Upper lobe of right lung (tissue), 1 donor: ENCODE data around the gene GSN. TPM values are rescaled to one million over a fixed set of nuclear protein-coding genes. Genes with fewer than 3 reads are reported as not detected.
A peak's percentile ranks its signal among the peaks of the same experiment; 100 is the strongest.

Experiments
- ATAC-seq: fragments of 200-7000 bp; cut with Tn5 transposase; one replicate; pipeline ENCODE4 v1.9.1; 2020; ENCODE audit warnings: mild to moderate bottlenecking, moderate library complexity
- DNase-seq: peaks from one replicate; pipeline ENCODE4 v3.0.0-alpha.2; 2020
- H3K27ac ChIP-seq: fragments of 200-600 bp; one replicate; pipeline ENCODE4 v1.8.0; 2022
- H3K27me3 ChIP-seq: fragments of 200-600 bp; one replicate; pipeline ENCODE4 v1.8.0; 2022; ENCODE audit warnings: mild to moderate bottlenecking
- H3K36me3 ChIP-seq: fragments of 200-600 bp; one replicate; pipeline ENCODE4 v1.8.0; 2022
- H3K4me1 ChIP-seq: fragments of 200-600 bp; one replicate; pipeline ENCODE4 v1.8.0; 2022
- H3K4me3 ChIP-seq: fragments of 200-600 bp; one replicate; pipeline ENCODE4 v1.8.0; 2022; ENCODE audit warnings: mild to moderate bottlenecking
- H3K9me3 ChIP-seq: fragments of 200-600 bp; one replicate; pipeline ENCODE4 v1.8.0; 2022
- intact Hi-C: fragments of 100-400 bp; cut with DNase I; formaldehyde crosslinking; loops from one replicate; pipeline ENCODE4 v1.11.0; 2022
- total RNA-seq: library from RNA; stranded (reverse); fragmentation: NEBNext Ultra II Directional; extraction: Animal tissue kit (Norgen Biotek cat#: 25700); gene quantifications from one replicate; pipeline ENCODE4 v1.2.1, GENCODE V29; 2021
- TF ChIP-seq, protein P1 (sequence below): fragments of 200-600 bp; IDR thresholded peaks from one replicate; pipeline ENCODE4 v1.8.0; 2022; ENCODE audit warnings: antibody characterized with exemption
- donor health status: DM: no; HTN: yes; CAD: no; lungs with severe emphysema.

Gene GSN
- total RNA-seq, 1 donor from 2014 or later: 464 TPM

DNA sequence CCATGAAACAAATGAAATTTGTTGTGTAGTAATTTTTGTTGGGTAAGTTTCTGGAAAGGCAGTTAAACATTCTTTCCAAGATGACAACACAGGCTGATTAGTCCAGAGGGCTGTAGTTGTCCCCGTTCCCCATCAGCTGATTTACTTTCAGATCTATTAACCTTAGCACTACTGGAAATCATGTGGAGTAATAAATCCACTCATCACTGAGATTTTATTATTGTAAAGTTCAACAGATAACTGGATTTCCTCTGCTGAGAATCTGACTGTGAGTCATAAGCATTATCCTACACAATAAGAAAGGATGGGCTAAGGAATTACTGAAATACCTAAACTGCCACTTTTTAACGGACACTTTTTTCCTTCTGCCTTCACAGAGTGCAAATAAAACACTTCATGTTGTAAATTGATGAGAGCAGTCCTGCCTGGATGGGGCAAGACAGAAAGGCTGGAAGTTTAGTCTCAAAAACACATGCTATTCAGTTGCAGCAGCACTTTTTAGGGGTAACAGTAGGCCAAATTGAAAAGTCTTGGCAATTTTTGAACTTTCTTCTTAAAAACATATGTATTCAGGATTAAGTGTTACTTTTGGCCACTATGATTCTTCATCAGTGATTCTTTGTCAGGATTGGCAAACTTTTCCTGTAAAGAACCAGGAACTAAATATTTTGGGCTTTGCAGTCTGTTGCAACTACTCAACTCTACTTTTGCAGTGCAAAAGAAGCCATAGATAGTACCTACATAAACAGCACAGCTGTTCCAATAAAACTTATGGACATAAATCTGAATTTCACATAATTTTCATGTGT is 95.1 kb downstream of the GSN start:
- intact Hi-C loops: no loop called here
- DNase-seq: no peak
- no peaks in the 10 kb centered on the region for H3K9me3 ChIP-seq
- peaks cover 99% of the 10 kb centered on the region for H3K4me1 ChIP-seq
- no peaks in the 10 kb centered on the region for H3K27me3 ChIP-seq
- TF ChIP-seq, protein P1, sequence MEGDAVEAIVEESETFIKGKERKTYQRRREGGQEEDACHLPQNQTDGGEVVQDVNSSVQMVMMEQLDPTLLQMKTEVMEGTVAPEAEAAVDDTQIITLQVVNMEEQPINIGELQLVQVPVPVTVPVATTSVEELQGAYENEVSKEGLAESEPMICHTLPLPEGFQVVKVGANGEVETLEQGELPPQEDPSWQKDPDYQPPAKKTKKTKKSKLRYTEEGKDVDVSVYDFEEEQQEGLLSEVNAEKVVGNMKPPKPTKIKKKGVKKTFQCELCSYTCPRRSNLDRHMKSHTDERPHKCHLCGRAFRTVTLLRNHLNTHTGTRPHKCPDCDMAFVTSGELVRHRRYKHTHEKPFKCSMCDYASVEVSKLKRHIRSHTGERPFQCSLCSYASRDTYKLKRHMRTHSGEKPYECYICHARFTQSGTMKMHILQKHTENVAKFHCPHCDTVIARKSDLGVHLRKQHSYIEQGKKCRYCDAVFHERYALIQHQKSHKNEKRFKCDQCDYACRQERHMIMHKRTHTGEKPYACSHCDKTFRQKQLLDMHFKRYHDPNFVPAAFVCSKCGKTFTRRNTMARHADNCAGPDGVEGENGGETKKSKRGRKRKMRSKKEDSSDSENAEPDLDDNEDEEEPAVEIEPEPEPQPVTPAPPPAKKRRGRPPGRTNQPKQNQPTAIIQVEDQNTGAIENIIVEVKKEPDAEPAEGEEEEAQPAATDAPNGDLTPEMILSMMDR: no peak
- H3K27ac ChIP-seq: peak overlapping the region; percentile 95
- peak overlapping the region; percentile 20 for H3K4me3 ChIP-seq
- H3K36me3 ChIP-seq: peaks cover 15% of the 10 kb centered on the region
- ATAC-seq: peak; percentile 75

DNA sequence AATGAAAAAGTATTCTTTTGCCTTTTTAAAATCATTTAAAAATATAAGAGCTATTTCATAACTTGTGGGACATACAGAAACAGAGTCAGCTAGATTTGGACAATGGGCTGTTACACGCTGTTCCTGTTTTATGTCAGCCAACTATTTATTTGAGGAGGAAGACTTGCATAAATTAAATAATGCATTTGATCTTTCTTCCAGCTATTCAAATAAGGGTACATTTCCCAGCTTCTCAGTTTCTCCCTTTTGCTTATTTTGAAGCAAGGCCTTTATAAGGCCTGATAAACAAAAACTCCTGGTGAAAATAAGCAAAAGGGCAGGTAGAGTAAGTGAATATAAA is 95.6 kb downstream of the GSN start:
- peaks cover 93% of the 10 kb centered on the region for H3K4me1 ChIP-seq
- H3K9me3 ChIP-seq: no peaks in the 10 kb centered on the region
- intact Hi-C loops: no loop called here
- peak overlapping the region; percentile 20 for H3K4me3 ChIP-seq
- DNase-seq (no peak), ATAC-seq (peak; percentile 18)
- peak overlapping the region; percentile 95 for H3K27ac ChIP-seq
- peaks cover 15% of the 10 kb centered on the region for H3K36me3 ChIP-seq
- TF ChIP-seq, protein P1: no peak
- no peaks in the 10 kb centered on the region for H3K27me3 ChIP-seq

DNA sequence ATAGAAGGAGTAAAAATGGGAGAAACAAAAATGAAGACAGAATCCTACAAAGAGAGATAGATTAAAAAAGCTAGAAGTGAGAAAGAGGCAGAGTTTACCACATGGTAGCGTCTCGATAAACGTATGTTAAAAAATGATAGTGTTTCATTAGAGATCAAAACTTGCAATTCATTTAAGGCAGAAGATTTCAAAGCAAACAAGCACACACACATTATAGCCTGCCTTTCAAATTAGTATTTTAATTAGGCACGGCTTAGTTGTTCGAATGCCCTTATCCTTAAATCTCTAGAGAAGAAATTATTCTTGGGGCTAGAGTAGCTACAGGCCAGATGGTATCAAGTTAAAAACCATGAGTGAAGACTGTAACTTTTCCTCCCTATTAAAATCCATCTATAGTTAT is 96.1 kb downstream of the GSN start:
- H3K27ac ChIP-seq: peak overlapping the region; percentile 95
- H3K36me3 ChIP-seq: peaks cover 15% of the 10 kb centered on the region
- TF ChIP-seq, protein P1: no peak
- H3K9me3 ChIP-seq: no peaks in the 10 kb centered on the region
- peak overlapping the region; percentile 20 for H3K4me3 ChIP-seq
- intact Hi-C loops: no loop called here
- ATAC-seq: no peak
- DNase-seq: no peak
- H3K4me1 ChIP-seq: peaks cover 88% of the 10 kb centered on the region
- no peaks in the 10 kb centered on the region for H3K27me3 ChIP-seq

DNA sequence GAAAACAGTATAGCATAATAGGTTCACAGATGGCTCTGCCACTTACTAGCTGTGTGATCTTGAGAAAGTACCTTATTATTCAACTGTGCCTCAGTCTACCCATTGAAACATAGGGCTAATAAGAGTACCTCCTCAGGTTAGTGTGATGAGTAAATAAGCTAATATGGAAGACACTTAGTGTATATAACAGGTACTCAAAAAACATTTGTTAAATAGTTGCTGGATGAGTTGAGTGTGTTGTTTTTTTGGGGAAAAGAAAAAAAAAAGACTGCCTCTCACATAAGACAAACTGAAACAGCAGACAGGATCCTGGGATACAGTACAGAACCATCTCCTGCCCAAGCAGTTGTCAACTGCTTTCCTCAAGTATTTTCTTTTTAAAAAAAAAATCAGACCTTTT is 96.9 kb downstream of the GSN start:
- Histone ChIP-seq H3K36me3 (peaks cover 15% of the 10 kb centered on the region), H3K4me1 (peaks cover 80% of the 10 kb centered on the region), H3K27ac (peak overlapping the region; percentile 95), H3K27me3 (no peaks in the 10 kb centered on the region), H3K4me3 (peak overlapping the region; percentile 87), H3K9me3 (no peaks in the 10 kb centered on the region)
- intact Hi-C loops: no loop called here
- ATAC-seq (no peak), DNase-seq (no peak)
- TF ChIP-seq, protein P1: no peak

DNA sequence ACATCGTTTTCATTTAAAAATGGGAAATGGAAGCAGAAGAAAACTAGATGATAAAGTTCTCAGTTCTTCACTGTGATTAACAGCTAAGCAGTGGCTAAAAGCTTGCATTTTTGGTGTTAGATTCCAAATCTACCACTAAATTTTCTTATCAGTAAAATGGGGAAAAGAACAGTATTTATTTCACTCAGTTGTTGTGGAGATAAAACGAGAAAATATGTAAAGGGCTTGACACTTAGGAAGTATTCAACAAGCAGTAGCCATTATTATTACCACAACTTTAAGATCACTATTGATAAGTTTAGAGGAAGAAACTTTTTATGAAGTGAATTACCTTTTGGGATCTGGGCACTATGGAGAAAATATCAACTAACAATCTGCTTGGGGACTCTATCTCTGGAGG is 97.6 kb downstream of the GSN start:
- intact Hi-C loops: no loop called here
- H3K27me3 ChIP-seq: no peaks in the 10 kb centered on the region
- peak overlapping the region; percentile 87 for H3K4me3 ChIP-seq
- DNase-seq: no peak
- peaks cover 15% of the 10 kb centered on the region for H3K36me3 ChIP-seq
- TF ChIP-seq, protein P1: no peak
- H3K4me1 ChIP-seq: peaks cover 77% of the 10 kb centered on the region
- no peak for ATAC-seq
- peak overlapping the region; percentile 95 for H3K27ac ChIP-seq
- H3K9me3 ChIP-seq: no peaks in the 10 kb centered on the region
